Hepatocyte (in vitro differentiated cells): ENCODE data around the gene SIRPB1.
"Not testable (repeated sequence)": the region's sequence is repeated elsewhere in the genome, so short reads cannot be mapped to it uniquely, and the experiment has no call there.

Experiments
- CTCF ChIP-seq: fragments of 200-600 bp; sonication (generic); IDR thresholded peaks from 2 replicates; pipeline ENCODE4 v1.5.1; 2016; ENCODE audit warnings: antibody characterized with exemption, mild to moderate bottlenecking; ENCODE audit not compliant: poor library complexity
- EZH2 ChIP-seq: fragments of 200-600 bp; sonication (generic); IDR thresholded peaks from 2 replicates; pipeline ENCODE4 v1.6.1; 2016; ENCODE audit warnings: antibody characterized with exemption, mild to moderate bottlenecking, borderline replicate concordance
- EZH2phosphoT487 ChIP-seq: fragments of 200-600 bp; sonication (generic); IDR thresholded peaks from one replicate; pipeline ENCODE4 v1.6.1; 2018; ENCODE audit warnings: antibody characterized with exemption, mild to moderate bottlenecking, low read depth, moderate library complexity; ENCODE audit not compliant: unreplicated experiment, severe bottlenecking

GRCh38 chr20:1571583-1571982 is 48.2 kb downstream of the SIRPB1 start:
- not testable (repeated sequence) for TF ChIP-seq CTCF, EZH2, EZH2phosphoT487
